GM19025 (cell line): ENCODE results near the gene PBX3.

Experiments
- ATAC-seq: cut with Tn5 transposase; IDR thresholded peaks from one replicate; pipeline ENCODE4 v1.9.1; 2021; ENCODE audit warnings: mild to moderate bottlenecking, low read depth, moderate library complexity; ENCODE audit not compliant: unreplicated experiment

The PBX3 gene

DNA sequence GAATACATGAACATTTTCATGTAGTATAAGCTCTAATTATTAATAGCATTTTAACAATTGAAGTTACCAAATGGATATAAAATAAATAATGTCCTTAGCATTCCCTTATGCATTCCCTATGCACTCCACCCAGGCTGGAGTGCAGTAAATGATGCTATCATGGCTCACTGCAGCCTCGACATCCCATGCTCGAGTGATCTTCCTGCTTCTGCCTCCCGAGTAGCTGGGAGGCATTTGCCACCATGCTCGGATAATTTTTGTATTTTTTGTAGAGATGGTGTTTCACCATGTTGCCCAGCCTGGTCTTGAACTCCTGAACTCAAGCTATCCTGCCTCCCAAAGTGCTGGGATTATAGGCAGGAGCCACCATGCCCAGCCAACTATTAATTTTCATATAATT lies 184.0 kb downstream of the PBX3 start:
- no peak for ATAC-seq

GRCh38 chr9:125932012-125932411 lies 184.8 kb downstream of the PBX3 start:
- ATAC-seq: no peak

DNA sequence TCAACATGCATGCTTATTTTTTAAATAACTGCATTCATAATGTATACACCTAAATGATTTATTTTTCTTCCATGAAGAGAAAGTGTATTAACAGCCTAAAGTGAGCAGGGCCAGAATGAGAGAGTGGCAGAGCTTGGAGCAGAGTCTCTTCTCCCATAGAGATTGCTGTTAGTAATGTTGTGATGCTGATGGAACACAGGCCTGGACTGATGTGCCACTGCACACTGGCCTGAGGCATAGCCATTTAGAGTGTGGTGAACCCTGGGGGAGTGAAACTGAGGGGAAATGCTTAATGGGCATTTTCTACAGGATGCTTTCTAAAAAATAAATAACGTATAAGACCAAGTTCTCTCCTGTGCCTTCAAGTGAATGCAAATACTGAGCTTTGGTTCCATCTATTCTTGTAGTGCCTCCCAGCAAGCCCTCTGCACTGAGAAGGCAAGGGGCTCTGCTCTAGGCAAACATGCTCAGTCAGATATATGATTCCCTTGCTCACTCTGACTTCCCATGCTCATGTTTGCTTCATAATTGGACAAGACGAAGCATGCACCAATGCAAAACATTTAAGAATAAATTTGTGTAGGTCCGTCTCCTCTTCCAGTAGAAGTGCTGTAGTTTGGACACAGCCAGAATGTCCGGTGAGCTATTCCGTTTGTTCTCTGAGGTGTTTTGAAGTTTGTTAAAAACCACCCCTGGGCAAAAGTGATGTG lies 185.7 kb downstream of the PBX3 start:
- ATAC-seq: no peak

GRCh38 chr9:125942125-125942524 lies 195.0 kb downstream of the PBX3 start:
- ATAC-seq: no peak

DNA sequence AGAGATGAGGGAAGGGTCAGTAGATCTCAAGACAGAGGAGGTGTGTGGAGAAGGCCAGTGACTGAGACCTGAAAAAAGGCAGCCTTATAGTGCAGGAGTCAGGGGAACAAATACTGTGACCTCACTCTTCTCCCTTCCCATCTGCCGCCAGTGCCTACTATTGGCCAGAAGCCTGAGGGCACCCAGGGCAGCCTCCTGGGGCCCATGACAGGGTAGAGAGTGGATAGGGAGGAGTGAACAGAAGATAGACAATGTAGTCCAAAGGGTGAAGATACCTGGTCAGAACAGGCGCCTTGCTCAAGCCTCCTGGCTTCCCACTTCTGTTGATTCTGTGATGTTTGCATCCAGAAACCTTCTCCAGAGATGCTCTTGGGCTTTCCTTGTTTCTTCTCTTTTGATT lies 196.7 kb downstream of the PBX3 start:
- ATAC-seq: no peak

DNA sequence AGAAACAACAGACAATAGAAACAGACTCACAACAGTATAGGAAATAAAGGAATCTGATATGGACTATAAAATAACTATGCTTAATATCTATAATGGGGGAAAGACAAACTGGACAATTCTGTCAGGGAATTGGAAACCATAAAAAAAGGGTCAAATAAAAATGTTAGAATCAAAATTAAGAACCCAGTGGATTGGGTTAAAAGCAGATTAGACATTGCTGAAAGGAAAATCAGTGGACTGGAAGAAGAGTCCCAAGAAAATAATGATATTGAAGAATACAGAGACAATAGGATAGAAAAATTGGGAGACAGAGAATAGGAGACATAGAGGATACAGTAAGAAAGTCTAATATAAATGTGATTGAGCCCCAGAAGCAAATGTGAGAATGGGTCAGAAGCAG lies 199.2 kb downstream of the PBX3 start:
- no peak for ATAC-seq

DNA sequence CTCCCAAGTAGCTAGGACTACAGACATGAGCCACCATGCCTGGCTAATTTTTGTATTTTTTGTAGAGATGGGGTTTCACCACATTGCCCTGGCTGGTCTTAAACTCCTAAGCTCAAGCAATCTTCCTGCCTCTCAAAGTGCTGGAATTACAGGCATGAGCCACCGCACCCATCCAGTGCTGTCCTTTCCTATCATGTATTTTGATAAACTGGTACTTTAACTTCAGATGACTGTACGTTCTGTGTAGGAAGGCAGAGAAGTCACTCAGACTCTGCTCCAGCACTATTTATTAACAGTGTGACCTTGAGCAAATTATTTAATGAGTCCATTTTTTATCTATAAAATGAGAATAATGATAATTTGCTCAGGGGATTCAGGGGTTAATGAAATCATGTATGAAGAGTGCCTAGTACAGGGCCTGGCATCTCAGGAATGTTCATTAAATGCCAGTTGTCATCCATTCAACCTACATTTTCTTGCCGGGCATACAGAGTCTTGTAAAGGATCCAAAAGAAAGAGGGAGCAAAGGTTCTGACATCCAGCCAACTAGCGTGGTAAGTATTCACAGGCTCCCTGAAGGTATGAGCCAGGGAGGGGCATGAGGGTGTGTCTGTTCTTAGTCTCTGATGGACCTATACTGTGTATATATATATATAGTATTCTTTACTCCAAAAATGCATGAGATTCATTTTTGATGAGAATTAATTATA lies 201.9 kb downstream of the PBX3 start:
- ATAC-seq: no peak

DNA sequence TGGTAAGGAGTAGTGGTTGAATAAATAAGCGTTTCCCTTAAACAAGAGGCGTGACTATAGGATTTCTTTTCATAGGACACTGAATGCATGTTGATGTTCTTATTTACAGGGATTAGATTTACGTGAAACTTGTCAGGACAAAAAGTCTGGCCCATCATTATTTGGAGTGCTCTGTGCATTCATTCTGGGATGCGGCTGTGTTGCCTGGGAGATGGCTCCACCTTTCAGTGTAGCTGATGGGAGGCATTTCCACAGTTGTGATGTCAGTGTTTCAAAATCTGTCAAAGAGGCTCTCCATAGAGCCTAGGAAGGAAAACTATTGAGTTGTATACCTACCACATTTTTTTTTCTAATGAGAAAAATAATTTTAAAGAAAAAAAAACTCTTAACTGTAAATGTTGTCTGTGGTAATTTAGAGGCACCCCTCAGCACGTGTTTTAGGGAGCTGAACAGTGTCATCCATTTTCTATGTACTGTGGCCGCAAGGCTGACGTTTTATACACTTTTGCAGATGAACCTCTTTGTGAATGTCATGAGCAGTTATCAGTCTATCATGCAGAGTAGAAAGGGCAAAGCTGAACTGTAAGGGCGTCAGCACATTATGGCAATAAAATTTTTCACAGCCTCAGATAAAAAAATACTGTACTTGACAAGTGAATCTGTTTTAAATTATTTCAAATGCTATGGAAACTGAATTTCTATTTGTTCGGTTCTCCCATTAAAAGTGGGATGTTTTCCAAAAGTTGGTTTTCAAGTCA lies 202.7 kb downstream of the PBX3 start:
- ATAC-seq: no peak

GRCh38 chr9:125950880-125951471 lies 203.8 kb downstream of the PBX3 start:
- no peak for ATAC-seq

DNA sequence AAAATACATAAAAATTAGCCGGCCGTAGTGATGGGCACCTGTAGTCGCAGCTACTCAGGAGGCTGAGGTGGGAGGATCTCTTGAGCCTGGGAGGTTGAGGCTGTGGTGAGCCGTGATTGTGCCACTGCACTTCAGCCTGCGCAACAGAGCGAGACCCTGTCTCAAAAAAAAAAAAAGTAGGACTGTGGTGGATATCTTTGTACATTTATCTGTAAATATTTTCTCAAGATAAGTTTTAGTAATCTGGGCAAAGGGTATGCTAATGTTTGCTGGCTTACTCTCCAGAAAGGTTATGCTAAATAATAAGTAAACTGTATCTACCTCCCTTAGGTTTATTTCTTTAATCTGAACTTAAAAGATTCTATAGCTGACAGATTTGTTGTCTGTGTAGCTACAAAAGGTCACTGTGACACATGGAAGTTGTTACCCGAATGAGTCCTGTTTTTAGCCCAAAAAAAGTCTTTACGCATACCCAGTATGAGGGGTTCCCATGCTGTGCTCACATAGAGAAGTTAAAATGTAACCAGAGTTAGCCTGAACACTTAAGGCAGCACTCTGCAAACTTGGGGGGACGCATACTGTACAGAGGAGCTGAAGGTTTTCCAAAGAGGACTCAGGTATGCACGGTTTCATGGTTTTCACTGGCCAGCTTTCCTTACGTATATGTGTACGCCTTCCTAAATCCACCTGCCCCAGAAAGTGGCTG lies 206.3 kb downstream of the PBX3 start:
- no peak for ATAC-seq

DNA sequence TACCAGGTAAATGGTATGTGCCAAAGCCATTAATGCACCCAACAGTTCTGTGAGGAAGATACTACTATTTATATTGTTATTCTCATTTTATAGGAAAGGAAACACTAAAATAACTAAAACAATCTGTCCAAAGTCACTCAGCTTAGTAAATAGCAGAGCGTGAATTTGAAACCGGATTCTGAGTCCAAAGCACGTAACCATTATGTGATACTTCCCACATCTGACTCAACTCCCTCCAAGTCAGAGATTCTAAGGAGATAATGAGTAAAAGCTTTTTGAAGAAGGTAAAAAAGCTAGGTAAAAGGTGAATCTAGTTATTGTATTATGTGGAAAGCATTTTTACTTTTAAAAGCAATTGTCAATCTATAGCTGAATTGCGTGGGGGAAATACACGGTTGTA lies 208.9 kb downstream of the PBX3 start:
- ATAC-seq: no peak

DNA sequence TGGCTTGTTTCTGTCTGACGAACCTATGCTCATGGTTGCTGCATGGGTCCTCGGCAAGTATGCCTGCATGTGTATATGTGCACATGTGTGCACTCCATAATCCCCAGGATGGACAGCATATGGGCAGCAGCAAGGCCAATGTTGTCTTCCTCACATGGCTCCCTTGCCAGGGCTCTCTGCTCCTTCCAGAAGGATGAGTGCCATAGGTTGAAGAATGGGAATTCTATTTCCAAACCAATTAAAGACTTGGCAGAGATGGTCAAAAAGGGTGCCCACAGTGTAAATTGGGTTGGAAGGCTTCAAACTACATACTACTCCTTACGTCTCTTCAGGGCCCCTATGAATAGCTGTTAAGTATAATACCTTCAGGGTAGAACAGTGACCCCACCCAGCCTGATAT lies 212.1 kb downstream of the PBX3 start:
- ATAC-seq: no peak

- no peak for ATAC-seq
These were observed 212.9 kb downstream of the PBX3 start for GRCh38 chr9:125959951-125960619.

DNA sequence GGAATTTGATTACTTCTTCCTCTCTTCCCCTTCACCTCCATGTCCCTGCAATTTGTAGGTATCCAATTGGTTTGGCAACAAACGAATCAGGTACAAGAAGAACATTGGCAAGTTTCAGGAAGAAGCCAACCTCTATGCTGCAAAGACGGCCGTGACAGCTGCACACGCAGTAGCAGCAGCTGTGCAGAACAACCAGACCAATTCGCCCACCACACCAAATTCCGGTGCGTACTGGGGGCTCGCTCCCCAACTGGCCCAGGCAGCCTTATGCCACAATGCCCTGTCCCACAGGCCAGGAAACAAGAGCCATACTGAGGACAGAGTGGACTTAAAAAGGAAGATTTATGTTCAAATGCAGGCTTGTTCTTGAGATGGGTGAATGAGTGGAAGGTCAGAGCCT lies 213.5 kb downstream of the PBX3 start:
- ATAC-seq: no peak

GRCh38 chr9:125961072-125961471 lies 213.9 kb downstream of the PBX3 start:
- ATAC-seq: no peak

DNA sequence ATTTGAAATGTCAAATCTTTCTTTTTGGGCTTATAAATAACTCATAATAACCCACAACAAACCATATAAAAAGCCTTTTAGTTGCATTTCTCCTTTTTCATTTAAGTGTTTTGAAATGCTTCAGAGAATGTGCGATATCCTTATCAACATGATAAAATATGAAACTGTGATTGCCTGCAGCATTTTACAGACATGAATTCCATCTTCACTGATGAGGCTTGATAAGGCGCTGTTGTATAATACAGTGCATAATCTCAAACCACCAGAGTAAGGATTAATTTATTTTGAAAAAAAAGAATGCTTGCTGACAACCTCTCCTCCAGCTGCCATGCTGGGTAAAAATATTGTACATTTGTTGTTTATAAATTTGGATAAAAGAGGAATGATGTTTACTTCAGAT lies 216.8 kb downstream of the PBX3 start:
- no peak for ATAC-seq

DNA sequence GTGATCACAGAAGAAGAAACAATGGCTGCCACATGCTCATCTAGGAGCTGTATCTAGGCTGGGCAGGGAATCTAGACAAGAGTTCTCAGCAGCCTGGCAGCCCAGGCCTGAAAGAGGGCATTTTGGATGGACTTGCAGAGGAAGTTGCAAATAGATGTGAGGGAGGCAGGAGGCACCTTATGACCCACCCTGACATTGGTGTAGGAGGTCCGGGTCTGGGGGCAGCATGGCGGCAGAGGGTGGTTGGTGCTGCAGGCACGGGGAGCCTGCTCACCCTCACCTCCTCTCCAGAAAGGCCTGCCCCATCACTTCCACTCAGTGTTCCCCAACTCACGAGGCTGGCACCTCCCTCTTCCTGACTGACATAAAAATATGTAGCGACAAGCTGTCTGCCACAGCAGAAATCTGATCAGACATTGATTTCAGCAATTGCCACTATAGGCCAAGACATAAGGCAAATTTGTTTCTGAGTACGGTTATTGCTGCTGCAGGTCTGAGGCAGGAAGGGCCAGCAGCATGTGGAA lies 217.6 kb downstream of the PBX3 start:
- ATAC-seq: no peak

DNA sequence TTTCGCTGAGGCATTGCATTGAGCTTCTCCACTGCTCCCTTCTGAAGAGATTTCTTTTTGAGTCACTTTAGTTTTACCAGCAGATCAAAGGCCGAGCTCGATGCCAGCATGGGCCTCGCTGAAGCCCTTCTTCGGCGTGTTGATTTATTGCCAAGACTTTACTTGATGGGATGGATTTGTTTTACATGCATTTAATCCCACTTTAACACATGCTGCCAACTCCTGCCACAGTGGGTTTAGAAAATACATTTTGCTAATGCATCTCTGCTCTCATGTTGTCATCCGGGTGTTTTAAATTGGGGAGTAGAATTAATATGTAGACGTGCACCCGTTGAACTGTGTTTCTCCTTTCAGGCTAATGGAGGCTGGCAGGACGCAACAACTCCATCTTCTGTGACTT lies 218.3 kb downstream of the PBX3 start:
- no peak for ATAC-seq

- ATAC-seq: no peak
These were observed 219.3 kb downstream of the PBX3 start for GRCh38 chr9:125966466-125966865.
